K562 (cell line): ENCODE measurements around the gene TCP11. TPM values are rescaled to one million over a fixed set of nuclear protein-coding genes. Genes with fewer than 3 reads are reported as not detected.

ENCODE experiments used
- ATAC-seq: fragments of 200-7000 bp; cut with Tn5 transposase; 3 replicates; pipeline ENCODE4 v1.9.1; 2020; ENCODE audit warnings: moderate library complexity
- BruUV-seq: library from RNA; stranded (reverse); fragments of 400-500 nt; replicated peaks from 2 replicates; lab custom pipeline; 2021; lab: Mats Ljungman, UMichigan
- CTCF ChIA-PET: fragments of 300-600 bp; formaldehyde crosslinking; extraction: SDS; loops from one replicate; lab custom pipeline; 2021; ENCODE audit warnings: low intra/inter-chr PET ratio; lab: Yijun Ruan, JAX
- POLR2A ChIA-PET: fragments of 300-600, 350-650 bp; sonication (Branson Sonifier 250); formaldehyde crosslinking; extraction: SDS; loops from one replicate; lab custom pipeline; 2021; ENCODE audit warnings: antibody characterized with exemption, inconsistent platforms; lab: Yijun Ruan, JAX
- DNase-seq, 4 experiments: peaks; one replicate each; pipeline versions ENCODE4 v3.0.0 to v3.0.0-alpha.2; 2011 to 2018; ENCODE audit warnings: low spot score in 3 of 4, mixed read lengths in 3 of 4; ENCODE audit errors: extremely low read depth in 1 of 4
- FAIRE-seq: peaks from 2 replicates; lab custom pipeline; 2011; peaks lifted over from hg19 to GRCh38; lab: Jason Lieb, UNC
- H2AFZ ChIP-seq: 2 replicates; pipeline ENCODE4 v1.6.0; 2011; ENCODE audit warnings: low read depth, low read length, control low read depth, inconsistent platforms
- H3K27ac ChIP-seq: fragments of 200-600 bp; 3 replicates; pipeline ENCODE4 v1.8.0; 2011; ENCODE audit warnings: low read depth, mild to moderate bottlenecking, control low read depth, inconsistent platforms, low read length, moderate library complexity, mixed read lengths; ENCODE audit errors: extremely low read depth
- H3K27me3 ChIP-seq, 2 experiments: fragments of 300-600 bp in 1 of 2; 2 replicates in 1 of 2; 3 replicates in 1 of 2; pipeline versions ENCODE4 v1.6.0 to v1.8.0; 2011; ENCODE audit warnings: inconsistent platforms in 2 of 2, low read length in 2 of 2, mild to moderate bottlenecking in 1 of 2, mixed read lengths in 1 of 2, moderate library complexity in 1 of 2; ENCODE audit not compliant: control insufficient read depth in 2 of 2, insufficient read depth in 2 of 2
- H3K36me3 ChIP-seq: fragments of 300-600 bp; 3 replicates; pipeline ENCODE4 v1.8.0; 2011; ENCODE audit warnings: mild to moderate bottlenecking, low read length, inconsistent platforms; ENCODE audit not compliant: control insufficient read depth, insufficient read depth
- H3K4me1 ChIP-seq, 2 experiments: fragments of 200-600 bp in 1 of 2; replicated peaks in 1 of 2; 2 replicates in 1 of 2; 3 replicates in 1 of 2; pipeline versions ENCODE4 v1.5.1 to v1.8.0; 2011; ENCODE audit warnings: inconsistent platforms in 2 of 2, low read length in 2 of 2, mild to moderate bottlenecking in 1 of 2, mixed read lengths in 1 of 2, moderate library complexity in 1 of 2; ENCODE audit not compliant: control insufficient read depth in 2 of 2, insufficient read depth in 2 of 2
- H3K4me2 ChIP-seq: 2 replicates; pipeline ENCODE4 v1.6.1; 2011; ENCODE audit warnings: low read length, control low read depth, inconsistent platforms, mixed read lengths; ENCODE audit not compliant: insufficient read depth
- H3K4me3 ChIP-seq: fragments of 200-600 bp; sonication (generic), shearing (Covaris generic); 2 replicates; pipeline ENCODE4 v1.5.1; 2016; ENCODE audit warnings: control low read depth, inconsistent platforms
- H3K79me2 ChIP-seq: fragments of 200-600 bp; 3 replicates; pipeline ENCODE4 v1.8.0; 2011; ENCODE audit warnings: low read length, inconsistent platforms; ENCODE audit not compliant: control insufficient read depth, insufficient read depth
- H3K9ac ChIP-seq, 2 experiments: 2 replicates each; pipeline versions ENCODE4 v1.6.0 to v1.6.1; 2011; ENCODE audit warnings: low read depth in 2 of 2, low read length in 2 of 2, control low read depth in 1 of 2, inconsistent platforms in 1 of 2, mild to moderate bottlenecking in 1 of 2, mixed read lengths in 1 of 2; ENCODE audit not compliant: insufficient read depth in 1 of 2
- H3K9me1 ChIP-seq: one replicate; pipeline ENCODE4 v1.6.0; 2011; ENCODE audit warnings: inconsistent platforms, mild to moderate bottlenecking, low read length, moderate library complexity; ENCODE audit not compliant: control insufficient read depth, insufficient read depth
- H3K9me3 ChIP-seq: replicated peaks from 2 replicates; pipeline ENCODE4 v1.5.1; 2011; ENCODE audit warnings: low read depth, low read length, inconsistent platforms; ENCODE audit not compliant: control insufficient read depth, insufficient read depth
- H4K20me1 ChIP-seq: replicated peaks from 2 replicates; pipeline ENCODE4 v1.6.1; 2011; ENCODE audit warnings: low read length, inconsistent platforms, mixed read lengths; ENCODE audit not compliant: control insufficient read depth, insufficient read depth
- ASH1L ChIP-seq: fragments of 450-650 bp; IDR thresholded peaks from 2 replicates; pipeline ENCODE4 v1.6.1; 2018; ENCODE audit warnings: borderline replicate concordance, mild to moderate bottlenecking, low read depth; ENCODE audit not compliant: partially characterized antibody
- ETV5 ChIP-seq: sonication (generic); formaldehyde crosslinking; IDR thresholded peaks from 2 replicates; pipeline ENCODE4 v1.4.0; 2020; ENCODE audit warnings: low read depth, mild to moderate bottlenecking, missing genetic modification reagents
- NCOA1 ChIP-seq: fragments of 450-650 bp; IDR thresholded peaks from 2 replicates; pipeline ENCODE4 v1.6.1; 2016; ENCODE audit warnings: low read depth
- NFYB ChIP-seq: IDR thresholded peaks from 2 replicates; pipeline ENCODE4 v1.6.1; 2011; ENCODE audit warnings: mild to moderate bottlenecking, moderate library complexity; ENCODE audit not compliant: insufficient read length; ENCODE audit errors: extremely low read depth
- XRCC4 ChIP-seq: IDR thresholded peaks from one replicate; pipeline ENCODE4 v1.6.1; 2011; ENCODE audit not compliant: insufficient read depth, insufficient read length; ENCODE audit errors: extremely low read depth
- ZNF197 ChIP-seq: fragments of 200-800 bp; sonication (Bioruptor generic); IDR thresholded peaks from 2 replicates; pipeline ENCODE4 v1.6.1; 2016; ENCODE audit warnings: low read depth, missing genetic modification characterization, missing compliant biosample characterization
- WGBS: fragments of 100-300 bp; shearing (Covaris generic); methylation state at CpG from one replicate; pipeline ENCODE4 v1.1.6; 2016; ENCODE audit warnings: low coverage, mixed read lengths; ENCODE audit not compliant: insufficient coverage; ENCODE audit errors: missing lambda C conversion rate; 5-methylcytosine and 5-hydroxymethylcytosine counted together
- in situ Hi-C: fragments of 300-500 bp; cut with MboI; formaldehyde crosslinking; loops from 4 replicates; pipeline ENCODE4 v1.15.0; 2018; ENCODE audit warnings: inconsistent platforms, mixed read lengths
- intact Hi-C: fragments of 100-400 bp; cut with micrococcal nuclease; formaldehyde crosslinking; loops from 2 replicates; pipeline ENCODE4 v1.14.2; 2022
- polyA plus RNA-seq, 8 experiments: library from polyadenylated mRNA; depleted of rRNA in 4 of 8; stranded (reverse) in 5 of 8; unstranded in 3 of 8; fragments of >200 nt; fragmentation: Nextera tagmentation in 2 of 8; fragmentation: Illumina TruSeq in 1 of 8; extraction: Ambion mirVana in 2 of 8; extraction: Trizol in 1 of 8; gene quantifications; 2 replicates each; pipeline versions ENCODE4 v1.2.1 to v1.2.3, GENCODE V29; 2011 to 2014; ENCODE audit warnings: inconsistent platforms in 1 of 8, missing spikeins in 1 of 8
- total RNA-seq, 7 experiments: library from RNA; depleted of rRNA in 6 of 7; stranded (reverse); fragments of >200 nt in 6 of 7; fragmentation: Illumina TruSeq in 2 of 7; extraction: Trizol in 2 of 7; gene quantifications; 2 replicates each; pipeline versions ENCODE4 v1.2.1 to v1.2.3, GENCODE V29; 2011 to 2021; ENCODE audit warnings: low replicate concordance in 1 of 7
- TF ChIP-seq, protein P1 (sequence below): sonication (generic); formaldehyde crosslinking; IDR thresholded peaks from 2 replicates; pipeline ENCODE4 v1.9.0; 2022; ENCODE audit warnings: mild to moderate bottlenecking, missing genetic modification reagents
- TF ChIP-seq, protein P2 (sequence below): fragments of 450-650 bp; IDR thresholded peaks from 2 replicates; pipeline ENCODE4 v1.6.1; 2016; ENCODE audit warnings: low read depth
- TF ChIP-seq, protein P3 (sequence below): sonication (generic); formaldehyde crosslinking; IDR thresholded peaks from 2 replicates; pipeline ENCODE4 v1.5.0; 2020; ENCODE audit warnings: missing genetic modification reagents

The TCP11 gene
- total and polyA plus RNA-seq, 9 of the 15 experiments (the other 6 are each of a cell fraction or from before 2014, with no cell fraction given) = not detected

DNA sequence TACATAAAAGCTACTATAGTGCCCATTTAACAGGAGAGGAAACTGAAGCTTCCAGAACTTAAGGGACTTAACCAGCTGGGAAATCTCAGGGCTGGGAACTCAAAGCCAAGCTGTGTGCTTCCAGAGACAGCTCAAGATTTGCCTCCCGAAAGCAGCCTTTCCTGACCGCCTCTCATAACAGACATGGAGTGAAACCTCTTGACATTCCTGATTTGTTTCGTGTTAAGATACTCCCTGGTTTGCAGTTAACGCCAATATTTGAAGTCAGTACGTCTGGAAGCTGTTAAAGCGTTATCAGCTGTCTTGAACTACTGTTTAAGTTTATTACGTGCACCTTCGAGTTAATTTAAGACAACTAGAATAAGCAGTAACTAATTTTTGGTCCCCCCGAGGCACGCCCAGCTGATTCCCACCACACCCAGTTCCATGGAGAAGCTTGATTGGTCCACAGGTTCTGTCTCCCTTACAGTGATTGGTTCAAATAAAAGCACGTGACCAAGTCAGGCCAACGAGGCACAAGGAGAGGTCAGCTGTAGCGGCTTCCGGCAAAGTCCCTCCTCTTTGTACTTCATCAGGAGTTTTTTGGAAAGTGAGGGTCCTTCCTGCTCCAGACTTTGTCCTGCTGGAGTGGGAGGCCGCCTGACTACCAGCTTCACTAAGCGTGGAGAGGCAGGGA lies 8.9 kb upstream of the TCP11 start:
- 12% methylated on average over 16 of the region's 16 CpGs for WGBS
- H3K4me3 ChIP-seq = no peak overlapping the region
- H2AFZ ChIP-seq = peak overlapping the region; percentile 58
- CTCF ChIA-PET = no interaction called here
- H4K20me1 ChIP-seq = no peaks in the 10 kb centered on the region
- H3K9me1 ChIP-seq = no peaks in the 10 kb centered on the region
- H3K4me2 ChIP-seq = peak overlapping the region; percentile 28; the same call in 1 of the 2 replicates
- no peaks in the 10 kb centered on the region for H3K9me3 ChIP-seq
- intact Hi-C loops (loop anchor here (10.0 kb wide), 2 partner anchors 265 to 985 kb away; partner anchors contain the start of genes ANKS1A and TAF11), in situ Hi-C loops (loop anchor here (25.0 kb wide), 1 partner anchor 688 kb away; the partner anchor contains the start of gene PACSIN1)
- POLR2A ChIA-PET = interaction anchor here (0.7 to 1.4 kb wide), 8 partner anchors 9 to 724 kb away, joined by 3 to 5 read pairs (median 3); partner anchors contain the start of gene TCP11
- ATAC-seq (peak; percentile 91), DNase-seq (peak; percentile 47 to 84 (median 76)), FAIRE-seq (peak; percentile 78)
- peaks cover 19 to 26% of the 10 kb centered on the region in 2 experiments for H3K27me3 ChIP-seq
- no peaks in the 10 kb centered on the region for H3K79me2 ChIP-seq
- H3K9ac ChIP-seq = no peak overlapping the region
- no peaks in the 10 kb centered on the region for H3K36me3 ChIP-seq
- H3K4me1 ChIP-seq = no peaks in the 10 kb centered on the region
- no TSS peak for BruUV-seq
- no peak overlapping the region for H3K27ac ChIP-seq
- no peak for TF ChIP-seq NCOA1
- TF ChIP-seq XRCC4 = no peak
- TF ChIP-seq, protein P1, sequence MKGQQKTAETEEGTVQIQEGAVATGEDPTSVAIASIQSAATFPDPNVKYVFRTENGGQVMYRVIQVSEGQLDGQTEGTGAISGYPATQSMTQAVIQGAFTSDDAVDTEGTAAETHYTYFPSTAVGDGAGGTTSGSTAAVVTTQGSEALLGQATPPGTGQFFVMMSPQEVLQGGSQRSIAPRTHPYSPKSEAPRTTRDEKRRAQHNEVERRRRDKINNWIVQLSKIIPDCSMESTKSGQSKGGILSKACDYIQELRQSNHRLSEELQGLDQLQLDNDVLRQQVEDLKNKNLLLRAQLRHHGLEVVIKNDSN (CRISPR knock-in tag) = peak; percentile 83
- TF ChIP-seq ASH1L = peak; percentile 46
- peak; percentile 37 for TF ChIP-seq NFYB
- TF ChIP-seq, protein P2, sequence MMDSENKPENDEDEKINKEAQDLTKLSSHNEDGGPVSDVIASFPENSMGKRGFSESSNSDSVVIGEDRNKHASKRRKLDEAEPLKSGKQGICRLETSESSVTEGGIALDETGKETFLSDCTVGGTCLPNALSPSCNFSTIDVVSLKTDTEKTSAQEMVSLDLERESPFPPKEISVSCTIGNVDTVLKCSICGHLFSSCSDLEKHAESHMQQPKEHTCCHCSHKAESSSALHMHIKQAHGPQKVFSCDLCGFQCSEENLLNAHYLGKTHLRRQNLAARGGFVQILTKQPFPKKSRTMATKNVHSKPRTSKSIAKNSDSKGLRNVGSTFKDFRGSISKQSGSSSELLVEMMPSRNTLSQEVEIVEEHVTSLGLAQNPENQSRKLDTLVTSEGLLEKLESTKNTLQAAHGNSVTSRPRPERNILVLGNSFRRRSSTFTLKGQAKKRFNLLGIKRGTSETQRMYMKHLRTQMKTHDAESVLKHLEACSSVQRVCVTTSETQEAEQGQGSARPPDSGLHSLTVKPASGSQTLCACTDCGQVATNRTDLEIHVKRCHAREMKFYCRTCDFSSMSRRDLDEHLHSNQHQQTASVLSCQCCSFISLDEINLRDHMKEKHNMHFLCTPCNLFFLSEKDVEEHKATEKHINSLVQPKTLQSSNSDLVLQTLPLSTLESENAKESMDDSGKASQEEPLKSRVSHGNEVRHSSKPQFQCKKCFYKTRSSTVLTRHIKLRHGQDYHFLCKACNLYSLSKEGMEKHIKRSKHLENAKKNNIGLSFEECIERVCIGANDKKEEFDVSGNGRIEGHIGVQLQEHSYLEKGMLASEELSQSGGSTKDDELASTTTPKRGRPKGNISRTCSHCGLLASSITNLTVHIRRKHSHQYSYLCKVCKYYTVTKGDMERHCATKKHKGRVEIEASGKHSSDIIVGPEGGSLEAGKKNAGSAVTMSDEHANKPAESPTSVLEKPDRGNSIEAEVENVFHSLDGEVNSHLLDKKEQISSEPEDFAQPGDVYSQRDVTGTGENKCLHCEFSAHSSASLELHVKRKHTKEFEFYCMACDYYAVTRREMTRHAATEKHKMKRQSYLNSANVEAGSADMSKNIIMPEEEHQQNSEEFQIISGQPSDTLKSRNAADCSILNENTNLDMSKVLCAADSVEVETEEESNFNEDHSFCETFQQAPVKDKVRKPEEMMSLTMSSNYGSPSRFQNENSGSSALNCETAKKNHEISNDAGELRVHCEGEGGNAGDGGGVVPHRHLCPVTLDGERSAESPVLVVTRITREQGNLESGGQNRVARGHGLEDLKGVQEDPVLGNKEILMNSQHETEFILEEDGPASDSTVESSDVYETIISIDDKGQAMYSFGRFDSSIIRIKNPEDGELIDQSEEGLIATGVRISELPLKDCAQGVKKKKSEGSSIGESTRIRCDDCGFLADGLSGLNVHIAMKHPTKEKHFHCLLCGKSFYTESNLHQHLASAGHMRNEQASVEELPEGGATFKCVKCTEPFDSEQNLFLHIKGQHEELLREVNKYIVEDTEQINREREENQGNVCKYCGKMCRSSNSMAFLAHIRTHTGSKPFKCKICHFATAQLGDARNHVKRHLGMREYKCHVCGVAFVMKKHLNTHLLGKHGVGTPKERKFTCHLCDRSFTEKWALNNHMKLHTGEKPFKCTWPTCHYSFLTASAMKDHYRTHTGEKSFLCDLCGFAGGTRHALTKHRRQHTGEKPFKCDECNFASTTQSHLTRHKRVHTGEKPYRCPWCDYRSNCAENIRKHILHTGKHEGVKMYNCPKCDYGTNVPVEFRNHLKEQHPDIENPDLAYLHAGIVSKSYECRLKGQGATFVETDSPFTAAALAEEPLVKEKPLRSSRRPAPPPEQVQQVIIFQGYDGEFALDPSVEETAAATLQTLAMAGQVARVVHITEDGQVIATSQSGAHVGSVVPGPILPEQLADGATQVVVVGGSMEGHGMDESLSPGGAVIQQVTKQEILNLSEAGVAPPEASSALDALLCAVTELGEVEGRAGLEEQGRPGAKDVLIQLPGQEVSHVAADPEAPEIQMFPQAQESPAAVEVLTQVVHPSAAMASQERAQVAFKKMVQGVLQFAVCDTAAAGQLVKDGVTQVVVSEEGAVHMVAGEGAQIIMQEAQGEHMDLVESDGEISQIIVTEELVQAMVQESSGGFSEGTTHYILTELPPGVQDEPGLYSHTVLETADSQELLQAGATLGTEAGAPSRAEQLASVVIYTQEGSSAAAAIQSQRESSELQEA = no peak
- no peak for TF ChIP-seq ZNF197 (CRISPR knock-in tag)
- TF ChIP-seq, protein P3, sequence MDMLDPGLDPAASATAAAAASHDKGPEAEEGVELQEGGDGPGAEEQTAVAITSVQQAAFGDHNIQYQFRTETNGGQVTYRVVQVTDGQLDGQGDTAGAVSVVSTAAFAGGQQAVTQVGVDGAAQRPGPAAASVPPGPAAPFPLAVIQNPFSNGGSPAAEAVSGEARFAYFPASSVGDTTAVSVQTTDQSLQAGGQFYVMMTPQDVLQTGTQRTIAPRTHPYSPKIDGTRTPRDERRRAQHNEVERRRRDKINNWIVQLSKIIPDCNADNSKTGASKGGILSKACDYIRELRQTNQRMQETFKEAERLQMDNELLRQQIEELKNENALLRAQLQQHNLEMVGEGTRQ (CRISPR knock-in tag) = peak; percentile 83
- TF ChIP-seq ETV5 (CRISPR knock-in tag) = no peak
